ENCODE data around the gene ATP6V0E2. TPM values are rescaled to one million over a fixed set of nuclear protein-coding genes. Genes with fewer than 3 reads are reported as not detected.

Gene ATP6V0E2
- total RNA-seq, 4 donors from 2014 or later: 1.9 to 56.7 (median 28.4) TPM

- TF ChIP-seq POLR2AphosphoS5 (IDR thresholded peaks at IDR 0.05) (no peak), CTCF (IDR thresholded peaks at IDR 0.05) (no peak), POLR2A (IDR thresholded peaks at IDR 0.05) (no peak), EP300 (IDR thresholded peaks at IDR 0.05; ENCODE audit: low read depth) (no peak)
- intact Hi-C loops (cut with DNase I; ENCODE audit: low total_unique reads) (no loop called here), in situ Hi-C loops (cut with MboI; ENCODE audit: low pct_ligation_motif_present in 1 of 4, low pct_unique_long_range_greater_than_20kb in 1 of 4, low sequenced_read_pairs in 3 of 4) (no loop called here)
- no peak for DNase-seq
- no peak overlapping the region for H3K27ac ChIP-seq
- no peaks in the 10 kb centered on the region for H3K36me3 ChIP-seq
- H3K27me3 ChIP-seq: peaks cover 9% of the 10 kb centered on the region
- no peaks in the 10 kb centered on the region for H3K9me3 ChIP-seq
- WGBS, 2 donors (ENCODE audit: low coverage in 1 of 2): 38 to 80% methylated on average over 1 of the region's 1 CpG
- peaks cover 6 to 13% (median 10%) of the 10 kb centered on the region in 4 donors for H3K4me1 ChIP-seq
- no peak overlapping the region for H3K4me3 ChIP-seq
Observed at GRCh38 chr7:149836434-149836833, 37.3 kb upstream of the ATP6V0E2 start.

DNA sequence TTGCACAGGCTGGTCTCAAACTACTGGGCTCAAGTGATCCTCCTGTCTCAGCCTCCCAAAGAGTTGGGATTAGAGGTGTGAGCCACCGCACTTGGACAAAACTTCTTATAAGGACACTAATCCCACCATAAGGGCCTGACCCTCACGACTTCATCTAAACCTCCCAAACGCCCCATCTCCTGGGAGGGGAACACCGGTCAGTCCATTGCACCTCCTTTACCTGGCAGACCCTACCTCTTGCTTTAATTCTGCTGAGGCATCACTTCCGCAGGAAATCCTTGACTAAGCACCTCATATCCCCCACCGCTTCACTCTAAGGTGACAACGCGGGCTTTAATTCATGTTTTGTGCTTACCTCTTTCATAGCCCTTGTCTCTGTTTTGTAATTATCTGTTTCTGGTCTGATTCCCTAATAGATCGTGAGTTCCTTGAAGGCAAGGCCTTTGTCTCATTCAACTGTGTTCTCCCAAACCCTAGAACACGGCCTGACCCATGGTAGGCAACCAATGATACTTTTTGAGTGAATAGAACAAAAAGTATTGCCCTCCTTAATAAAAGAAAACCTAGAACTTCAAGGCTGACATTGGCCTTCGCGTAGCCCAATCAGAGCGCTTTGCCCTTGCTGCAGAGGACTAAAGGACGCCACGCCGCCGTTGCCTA, 36.1 kb upstream of the ATP6V0E2 start:
- TF ChIP-seq EP300 (IDR thresholded peaks at IDR 0.05; ENCODE audit: low read depth): no peak
- TF ChIP-seq POLR2AphosphoS5 (IDR thresholded peaks at IDR 0.05): no peak
- TF ChIP-seq CTCF (IDR thresholded peaks at IDR 0.05): no peak
- TF ChIP-seq POLR2A (IDR thresholded peaks at IDR 0.05): no peak
- Histone ChIP-seq H3K27me3 (peaks cover 5% of the 10 kb centered on the region), H3K4me1 (peaks cover 6 to 13% (median 10%) of the 10 kb centered on the region in 4 donors), H3K36me3 (no peaks in the 10 kb centered on the region), H3K9me3 (no peaks in the 10 kb centered on the region), H3K27ac (peak overlapping the region in 3 of 4 donors; percentile 26 to 55 (median 52)), H3K4me3 (no peak overlapping the region)
- DNase-seq: no peak
- intact Hi-C loops (cut with DNase I; ENCODE audit: low total_unique reads) (no loop called here), in situ Hi-C loops (cut with MboI; ENCODE audit: low pct_ligation_motif_present in 1 of 4, low pct_unique_long_range_greater_than_20kb in 1 of 4, low sequenced_read_pairs in 3 of 4) (no loop called here)
- WGBS, 2 donors (ENCODE audit: low coverage in 1 of 2): 42 to 100% methylated on average over 1 to 16 of the region's 17 CpGs

DNA sequence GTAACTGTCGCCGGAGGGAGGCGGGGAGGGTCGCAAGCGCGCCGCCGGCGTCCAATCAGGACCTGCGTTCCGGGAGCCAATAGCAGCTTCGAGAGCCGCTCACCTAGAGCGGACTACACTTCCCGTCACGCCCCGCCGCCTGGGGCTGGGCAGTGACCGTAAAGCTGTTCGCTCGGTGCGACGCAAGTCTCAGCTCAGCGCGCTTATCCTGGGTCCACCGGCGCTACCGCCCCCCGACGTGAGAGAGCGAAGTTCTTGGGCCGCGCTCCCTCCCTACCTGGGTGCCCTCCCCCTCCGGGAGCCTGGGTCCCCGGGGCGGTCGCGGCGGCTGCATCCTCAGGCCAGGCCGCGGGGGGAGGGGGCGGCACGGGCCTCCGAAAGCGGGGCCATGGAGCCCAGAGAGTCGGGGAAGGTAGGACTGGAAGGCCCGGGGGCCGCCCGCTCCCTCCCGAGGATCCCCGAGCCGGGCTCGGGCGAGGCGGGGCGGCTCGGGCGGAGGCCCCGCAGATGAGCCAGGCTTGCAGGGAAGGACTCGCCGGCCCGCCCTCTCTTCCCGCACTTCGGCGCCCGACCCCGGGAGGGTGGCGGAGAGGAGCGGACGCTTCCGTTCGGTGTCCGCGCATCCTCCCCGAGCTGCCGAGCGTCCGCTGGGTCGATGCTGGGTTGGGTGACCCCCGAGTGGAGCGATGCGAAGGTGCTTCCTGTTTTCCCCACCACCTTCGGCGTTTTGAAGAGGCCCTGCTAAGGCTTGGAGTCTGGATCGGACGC, 35.4 kb upstream of the ATP6V0E2 start, which contains the start of gene ZNF862:
TSS of gene ZNF862 (plus strand) at position 152 of the 768 bp plus-strand sequence. CDS start at position 389, 237 bp downstream.
- H3K27ac ChIP-seq: peak within 1 kb of the TSS; percentile 90 to 96 (median 94)
- H3K36me3 ChIP-seq: no peaks in the 10 kb centered on the region
- DNase-seq: peak; percentile 98
- 1% methylated on average over 39 of the region's 86 CpGs; no CpG with 5 or more reads in 1 of the 2 donors for WGBS, 2 donors (ENCODE audit: low coverage in 1 of 2)
- peak within 1 kb of the TSS; percentile 71 to 92 (median 88) for H3K4me3 ChIP-seq
- no peaks in the 10 kb centered on the region for H3K9me3 ChIP-seq
- in situ Hi-C loops (cut with MboI; ENCODE audit: low pct_ligation_motif_present in 1 of 4, low pct_unique_long_range_greater_than_20kb in 1 of 4, low sequenced_read_pairs in 3 of 4): no loop called here
- peaks cover 5% of the 10 kb centered on the region for H3K27me3 ChIP-seq
- intact Hi-C loops (cut with DNase I; ENCODE audit: low total_unique reads): no loop called here
- TF ChIP-seq CTCF (IDR thresholded peaks at IDR 0.05): no peak
- peak; percentile 83 to 94 (median 88) for TF ChIP-seq POLR2AphosphoS5 (IDR thresholded peaks at IDR 0.05)
- peak; percentile 73 for TF ChIP-seq POLR2A (IDR thresholded peaks at IDR 0.05)
- TF ChIP-seq EP300 (IDR thresholded peaks at IDR 0.05; ENCODE audit: low read depth): no peak
- peaks cover 6 to 13% (median 10%) of the 10 kb centered on the region in 4 donors for H3K4me1 ChIP-seq

GRCh38 chr7:149838992-149839408, 34.8 kb upstream of the ATP6V0E2 start:
- Histone ChIP-seq H3K9me3 (no peaks in the 10 kb centered on the region), H3K27me3 (peaks cover 5% of the 10 kb centered on the region), H3K27ac (peak overlapping the region; percentile 90 to 96 (median 94)), H3K4me3 (peak overlapping the region; percentile 71 to 92 (median 88)), H3K36me3 (no peaks in the 10 kb centered on the region), H3K4me1 (peaks cover 6 to 13% (median 10%) of the 10 kb centered on the region in 4 donors)
- TF ChIP-seq POLR2AphosphoS5 (IDR thresholded peaks at IDR 0.05) (no peak), CTCF (IDR thresholded peaks at IDR 0.05) (no peak), POLR2A (IDR thresholded peaks at IDR 0.05) (no peak), EP300 (IDR thresholded peaks at IDR 0.05; ENCODE audit: low read depth) (no peak)
- intact Hi-C loops (cut with DNase I; ENCODE audit: low total_unique reads) (no loop called here), in situ Hi-C loops (cut with MboI; ENCODE audit: low pct_ligation_motif_present in 1 of 4, low pct_unique_long_range_greater_than_20kb in 1 of 4, low sequenced_read_pairs in 3 of 4) (no loop called here)
- DNase-seq: no peak
- 5 to 16% methylated on average over 4 to 6 of the region's 6 CpGs for WGBS, 2 donors (ENCODE audit: low coverage in 1 of 2)

Data from transverse colon (tissue), 4 donors.